ENCODE results near the gene HIVEP3.

- TF ChIP-seq, protein P1, sequence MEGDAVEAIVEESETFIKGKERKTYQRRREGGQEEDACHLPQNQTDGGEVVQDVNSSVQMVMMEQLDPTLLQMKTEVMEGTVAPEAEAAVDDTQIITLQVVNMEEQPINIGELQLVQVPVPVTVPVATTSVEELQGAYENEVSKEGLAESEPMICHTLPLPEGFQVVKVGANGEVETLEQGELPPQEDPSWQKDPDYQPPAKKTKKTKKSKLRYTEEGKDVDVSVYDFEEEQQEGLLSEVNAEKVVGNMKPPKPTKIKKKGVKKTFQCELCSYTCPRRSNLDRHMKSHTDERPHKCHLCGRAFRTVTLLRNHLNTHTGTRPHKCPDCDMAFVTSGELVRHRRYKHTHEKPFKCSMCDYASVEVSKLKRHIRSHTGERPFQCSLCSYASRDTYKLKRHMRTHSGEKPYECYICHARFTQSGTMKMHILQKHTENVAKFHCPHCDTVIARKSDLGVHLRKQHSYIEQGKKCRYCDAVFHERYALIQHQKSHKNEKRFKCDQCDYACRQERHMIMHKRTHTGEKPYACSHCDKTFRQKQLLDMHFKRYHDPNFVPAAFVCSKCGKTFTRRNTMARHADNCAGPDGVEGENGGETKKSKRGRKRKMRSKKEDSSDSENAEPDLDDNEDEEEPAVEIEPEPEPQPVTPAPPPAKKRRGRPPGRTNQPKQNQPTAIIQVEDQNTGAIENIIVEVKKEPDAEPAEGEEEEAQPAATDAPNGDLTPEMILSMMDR (IDR thresholded peaks at IDR 0.05; ENCODE audit: insufficient read depth, low read depth, low read length), result no peak
- TF ChIP-seq EZH2 (IDR thresholded peaks at IDR 0.05; ENCODE audit: insufficient read depth, low read length), result no peak
These were observed 279.3 kb downstream of the HIVEP3 start for GRCh38 chr1:41639332-41639936.

Measured in astrocyte (in vitro differentiated cells and primary cell).